AG10803 (cell line): ENCODE measurements around the gene KLHL20.
A peak's percentile ranks its signal among the peaks of the same experiment; 100 is the strongest.
"Not testable (repeated sequence)": the region's sequence is repeated elsewhere in the genome, so short reads cannot be mapped to it uniquely, and the experiment has no call there.

Experiments
- DNase-seq: peaks from one replicate; pipeline ENCODE4 v3.0.0; 2010; ENCODE audit warnings: low read depth
- H3K4me3 ChIP-seq: 2 replicates; pipeline ENCODE4 v1.5.1; 2011; ENCODE audit warnings: mild to moderate bottlenecking, low read length, control low read depth
- TF ChIP-seq, protein P1 (sequence below): conservative IDR thresholded peaks from 2 replicates; pipeline ENCODE4 v1.5.1; 2011; ENCODE audit warnings: mild to moderate bottlenecking, low read length, control low read depth, inconsistent platforms

The KLHL20 gene

DNA sequence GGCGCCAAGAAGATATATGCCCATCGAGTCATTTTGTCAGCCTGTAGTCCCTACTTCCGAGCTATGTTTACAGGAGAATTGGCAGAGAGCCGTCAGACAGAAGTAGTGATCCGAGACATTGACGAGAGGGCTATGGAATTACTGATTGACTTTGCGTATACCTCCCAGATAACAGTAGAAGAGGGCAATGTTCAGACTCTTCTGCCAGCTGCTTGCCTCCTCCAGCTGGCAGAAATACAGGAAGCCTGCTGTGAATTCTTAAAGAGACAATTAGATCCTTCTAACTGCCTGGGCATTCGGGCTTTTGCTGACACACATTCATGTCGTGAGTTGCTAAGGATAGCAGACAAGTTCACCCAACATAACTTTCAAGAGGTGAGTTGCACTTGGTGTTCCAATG lies 19.1 kb downstream of the KLHL20 start:
- no peak overlapping the region for H3K4me3 ChIP-seq
- no peak for DNase-seq
- TF ChIP-seq, protein P1, sequence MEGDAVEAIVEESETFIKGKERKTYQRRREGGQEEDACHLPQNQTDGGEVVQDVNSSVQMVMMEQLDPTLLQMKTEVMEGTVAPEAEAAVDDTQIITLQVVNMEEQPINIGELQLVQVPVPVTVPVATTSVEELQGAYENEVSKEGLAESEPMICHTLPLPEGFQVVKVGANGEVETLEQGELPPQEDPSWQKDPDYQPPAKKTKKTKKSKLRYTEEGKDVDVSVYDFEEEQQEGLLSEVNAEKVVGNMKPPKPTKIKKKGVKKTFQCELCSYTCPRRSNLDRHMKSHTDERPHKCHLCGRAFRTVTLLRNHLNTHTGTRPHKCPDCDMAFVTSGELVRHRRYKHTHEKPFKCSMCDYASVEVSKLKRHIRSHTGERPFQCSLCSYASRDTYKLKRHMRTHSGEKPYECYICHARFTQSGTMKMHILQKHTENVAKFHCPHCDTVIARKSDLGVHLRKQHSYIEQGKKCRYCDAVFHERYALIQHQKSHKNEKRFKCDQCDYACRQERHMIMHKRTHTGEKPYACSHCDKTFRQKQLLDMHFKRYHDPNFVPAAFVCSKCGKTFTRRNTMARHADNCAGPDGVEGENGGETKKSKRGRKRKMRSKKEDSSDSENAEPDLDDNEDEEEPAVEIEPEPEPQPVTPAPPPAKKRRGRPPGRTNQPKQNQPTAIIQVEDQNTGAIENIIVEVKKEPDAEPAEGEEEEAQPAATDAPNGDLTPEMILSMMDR, result no peak

- H3K4me3 ChIP-seq, DNase-seq: not testable (repeated sequence)
Measured at GRCh38 chr1:173736104-173736503, 21.3 kb downstream of the KLHL20 start.

- no peak overlapping the region for H3K4me3 ChIP-seq
- no peak for DNase-seq
- TF ChIP-seq, protein P1, result no peak
Measured at GRCh38 chr1:173742203-173742886, 27.6 kb downstream of the KLHL20 start.

DNA sequence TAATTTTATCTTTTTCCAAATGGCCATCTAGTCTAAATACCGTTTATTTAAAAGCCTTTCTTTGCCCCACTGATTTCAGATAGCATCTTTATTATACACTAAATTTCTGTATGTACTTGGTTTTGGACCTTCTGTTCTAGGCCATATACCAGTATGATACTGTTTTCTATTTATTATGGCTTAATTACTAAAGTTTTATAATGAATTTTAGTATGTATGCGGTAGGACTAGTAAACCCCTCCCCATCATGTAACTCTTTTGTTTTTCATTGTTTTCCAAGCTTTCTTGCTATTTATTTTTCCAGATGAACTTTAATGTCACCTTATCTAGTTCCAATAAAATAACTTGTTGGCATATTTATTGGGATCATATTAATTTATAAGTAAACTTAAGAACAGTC lies 29.9 kb downstream of the KLHL20 start:
- TF ChIP-seq, protein P1, result no peak
- no peak overlapping the region for H3K4me3 ChIP-seq
- DNase-seq, result no peak

DNA sequence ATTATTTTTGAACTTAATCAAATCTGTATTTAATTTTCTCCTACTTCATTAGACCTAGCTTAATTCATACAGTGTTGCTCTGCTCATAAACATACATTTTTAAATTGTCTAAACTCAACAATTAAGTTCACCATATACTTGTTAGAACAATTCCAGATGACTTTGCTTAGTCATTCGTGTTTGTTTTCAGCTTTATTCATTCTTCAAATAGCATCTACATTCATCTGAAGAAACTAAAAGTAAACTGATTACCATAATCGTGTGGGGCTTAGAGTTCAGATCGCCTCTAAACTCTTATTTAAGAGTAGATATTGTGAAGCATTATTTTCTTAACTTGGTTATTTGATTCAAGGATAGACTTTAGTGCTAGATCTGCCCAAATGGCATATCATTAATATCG lies 34.4 kb downstream of the KLHL20 start:
- no peak overlapping the region for H3K4me3 ChIP-seq

GRCh38 chr1:173753830-173754229 lies 39.0 kb downstream of the KLHL20 start:
- DNase-seq, result no peak
- H3K4me3 ChIP-seq, result no peak overlapping the region
- TF ChIP-seq, protein P1, result no peak

More for the DNA sequence above, 34.4 kb downstream of the KLHL20 start:
- TF ChIP-seq, protein P1, result no peak
- DNase-seq, result peak; percentile 17

- TF ChIP-seq, protein P1, result no peak
- DNase-seq, result no peak
- H3K4me3 ChIP-seq, result no peak overlapping the region
Measured at GRCh38 chr1:173757666-173758065, 42.9 kb downstream of the KLHL20 start.
